NCI-H526 (cell line): ENCODE measurements around the gene OR10AD1.
"Not testable (repeated sequence)": the region's sequence is repeated elsewhere in the genome, so short reads cannot be mapped to it uniquely, and the experiment has no call there.

Source experiments
- DNase-seq, 2 experiments: peaks; one replicate each; lab custom pipeline; 2025; lab: John Stamatoyannopoulos, UW

OR10AD1 gene

DNA sequence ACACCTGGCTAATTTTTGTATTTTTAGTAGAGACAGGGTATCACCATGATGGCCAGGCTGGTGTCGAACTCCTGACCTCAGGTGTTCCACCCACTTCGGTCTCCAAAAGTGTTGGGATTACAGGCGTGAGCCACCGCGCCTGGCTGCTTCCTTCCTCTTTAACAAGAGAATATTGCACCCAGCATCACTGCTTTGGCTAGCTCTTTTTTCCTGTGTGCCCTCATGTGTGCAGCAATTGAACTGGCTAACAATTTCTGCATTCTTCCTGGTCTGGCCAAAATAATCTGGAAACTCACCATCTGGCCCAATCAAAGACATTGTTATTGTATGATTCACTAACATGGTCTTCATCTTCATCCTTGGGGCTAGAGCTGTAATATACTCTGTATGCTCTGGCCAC is 43.0 kb downstream of the OR10AD1 start:
- no peak for DNase-seq

GRCh38 chr12:48157889-48158370 is 45.2 kb downstream of the OR10AD1 start:
- DNase-seq = no peak

DNA sequence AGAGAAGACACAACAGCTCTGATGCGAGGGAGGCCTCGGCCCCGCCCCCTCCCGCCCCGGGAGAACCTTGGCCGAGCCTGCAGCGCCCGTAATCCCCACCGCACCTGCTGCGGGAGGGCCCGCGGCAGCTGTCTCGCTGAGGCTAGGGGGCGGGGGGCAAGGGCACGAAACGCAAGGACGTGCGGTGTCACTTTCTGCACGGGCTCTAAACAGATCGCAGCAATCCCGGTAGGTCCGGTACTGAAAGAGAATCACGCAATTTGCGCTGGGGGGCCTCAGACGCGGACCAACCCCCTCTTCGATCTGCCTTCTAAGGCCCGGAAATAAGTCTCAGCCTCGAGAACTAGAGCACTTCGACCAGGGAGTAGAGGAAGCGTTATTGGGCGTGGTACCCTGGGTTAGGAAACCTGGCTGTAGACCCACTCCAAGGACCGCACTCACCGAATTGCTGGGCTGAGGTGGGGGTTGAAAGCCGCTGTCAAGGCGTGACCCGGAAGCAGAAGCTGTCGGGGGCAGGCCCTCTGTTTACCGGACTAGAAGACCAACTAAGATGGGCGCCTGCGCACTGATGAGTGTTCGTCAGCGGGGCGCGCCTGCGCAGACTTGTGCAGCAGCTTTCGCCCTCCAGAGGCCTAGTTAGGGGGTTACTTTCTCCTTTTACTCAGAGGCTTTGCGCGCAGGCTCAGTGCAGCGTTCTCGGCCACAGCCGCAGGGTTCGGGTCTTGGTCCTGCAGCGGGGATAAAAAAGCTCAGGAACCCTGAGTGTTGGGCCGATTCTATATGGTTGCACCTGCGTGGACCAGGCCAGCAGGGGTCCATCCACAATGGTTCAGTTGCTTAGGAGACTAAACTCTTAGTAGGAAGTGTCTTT is 45.8 kb downstream of the OR10AD1 start, which contains the start of gene ASB8:
Gene ASB8, minus strand, starts transcription at position 498 of the 871 bp plus-strand sequence. CDS start 4,019 bp downstream, outside the sequence.
- DNase-seq = peak; percentile 95 to 99

- DNase-seq = no peak
Measured at GRCh38 chr12:48156652-48157017, 46.5 kb downstream of the OR10AD1 start.

DNA sequence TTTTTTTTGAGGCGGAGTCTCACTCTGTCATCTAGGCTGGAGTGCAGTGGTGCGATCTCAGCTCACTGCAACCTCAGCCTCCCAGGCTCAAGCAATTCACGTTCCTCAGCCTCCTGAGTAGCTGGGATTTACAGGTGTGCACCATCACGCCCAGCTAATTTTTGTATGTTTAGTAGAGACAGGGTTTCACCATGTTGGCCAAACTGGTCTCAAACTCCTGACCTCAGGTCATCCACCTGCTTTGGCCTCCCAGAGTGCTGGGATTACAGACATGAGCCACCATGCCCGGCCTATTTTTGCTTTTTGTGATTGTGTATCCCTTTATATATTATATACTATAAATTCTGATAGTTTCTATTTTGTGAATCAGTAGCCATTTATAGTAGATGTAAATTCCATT is 47.3 kb downstream of the OR10AD1 start:
- DNase-seq = not testable (repeated sequence)
